Measurements from ENCODE around the gene SMPDL3A. TPM values are rescaled to one million over a fixed set of nuclear protein-coding genes. Genes with fewer than 3 reads are reported as not detected.

Gene SMPDL3A
- total and polyA plus RNA-seq, 2 of the 8 experiments (the other 6 are each of a cell fraction or from before 2014, with no cell fraction given), result 3.5 to 3.9 TPM

GRCh38 chr6:122845916-122846612 is 57.0 kb downstream of the SMPDL3A start:
- Histone ChIP-seq H3K9me3 (ENCODE audit: insufficient read depth in 2 of 2, low read depth in 1 of 2, low read length in 1 of 2) (peaks cover 0 to 9% of the 10 kb centered on the region in 2 experiments; a peak in 1 of 4 replicates), H3K23me2 (ENCODE audit: low read depth, low read length) (no peaks in the 10 kb centered on the region), H3K27me3 (replicated peaks in 1 of 4; ENCODE audit: control insufficient read depth in 3 of 4, extremely low read depth in 1 of 4, insufficient read depth in 3 of 4, low read length in 3 of 4) (no peaks in the 10 kb centered on the region), H3K4ac (replicated peaks; ENCODE audit: insufficient read length, low read depth, low read length) (no peak overlapping the region), H3K4me1 (replicated peaks in 1 of 4; ENCODE audit: control insufficient read depth in 3 of 4, insufficient read depth in 4 of 4, low read length in 3 of 4) (no peaks in the 10 kb centered on the region), H3K9ac (replicated peaks in 1 of 4; ENCODE audit: extremely low read depth in 1 of 4, low read depth in 3 of 4, low read length in 3 of 4) (no peak overlapping the region), H2AK5ac (ENCODE audit: low read depth, low read length) (0 out of 2 replicates have a peak overlapping the region, but pooled peaks have one; percentile 70), H3K14ac (ENCODE audit: insufficient read length) (no peak overlapping the region), H3K79me2 (ENCODE audit: control insufficient read depth in 1 of 2, insufficient read depth in 2 of 2, low read length in 2 of 2) (no peaks in the 10 kb centered on the region), H4K8ac (ENCODE audit: extremely low read depth, insufficient read depth, low read length) (no peak overlapping the region), H3K27ac (ENCODE audit: low read depth, low read length) (no peak overlapping the region), H3K4me2 (ENCODE audit: insufficient read depth in 1 of 2, low read depth in 2 of 2, low read length in 2 of 2) (no peak overlapping the region), H2BK120ac (replicated peaks; ENCODE audit: low read depth, low read length) (no peak overlapping the region), H3K23ac (ENCODE audit: insufficient read length) (no peak overlapping the region), H2AFZ (ENCODE audit: low read length) (no peak overlapping the region), H2BK20ac (ENCODE audit: low read length) (no peak overlapping the region), H3K36me3 (ENCODE audit: control insufficient read depth in 2 of 4, insufficient read depth in 4 of 4, low read length in 3 of 4) (no peaks in the 10 kb centered on the region), H3K18ac (ENCODE audit: extremely low read depth, low read length) (peak overlapping the region; percentile 42; the same call in 1 of the 2 replicates), H3K4me3 (ENCODE audit: extremely low read depth in 1 of 4, insufficient read depth in 2 of 4, low read depth in 3 of 4, low read length in 4 of 4) (no peak overlapping the region), H4K91ac (replicated peaks; ENCODE audit: insufficient read length, low read length) (no peak overlapping the region), H2BK5ac (ENCODE audit: low read depth, low read length) (peak overlapping the region; percentile 95; the same call in 1 of the 2 replicates), H4K20me1 (replicated peaks in 1 of 2; ENCODE audit: control insufficient read depth in 1 of 2, insufficient read depth in 2 of 2, low read length in 2 of 2) (no peaks in the 10 kb centered on the region), H2BK12ac (ENCODE audit: low read depth, low read length) (peak overlapping the region; percentile 89), H3K79me1 (ENCODE audit: low read depth, low read length) (no peaks in the 10 kb centered on the region), H4K5ac (ENCODE audit: insufficient read length, low read depth, low read length) (no peak overlapping the region), H3K56ac (replicated peaks; ENCODE audit: insufficient read length, low read depth, low read length) (no peak overlapping the region), H2BK15ac (ENCODE audit: low read length) (no peak overlapping the region)
- FAIRE-seq (no peak), DNase-seq (ENCODE audit: low read depth in 1 of 2, low spot score in 2 of 2) (no peak)
- 85% methylated on average over 3 of the region's 3 CpGs; no CpG with 5 or more reads in 1 of the 2 experiments for WGBS, 2 experiments (ENCODE audit: extremely low coverage in 1 of 2, insufficient coverage in 1 of 2, insufficient read length in 1 of 2, insufficient replicate concordance in 2 of 2, low coverage in 1 of 2, low lambda C conversion rate in 2 of 2, missing lambda C conversion rate in 1 of 2)
- CTCF ChIA-PET (ENCODE audit: partially characterized antibody), result interaction anchor here (1.8 kb wide), 1 partner anchor 116 kb away, joined by 5 read pairs; no protein-coding TSS in a partner anchor
- TF ChIP-seq SIX5 (IDR thresholded peaks at IDR 0.05; ENCODE audit: low read depth, low read length) (no peak), ASH2L (IDR thresholded peaks at IDR 0.05; ENCODE audit: low read length) (no peak), GTF2F1 (IDR thresholded peaks at IDR 0.05; ENCODE audit: borderline replicate concordance, low read depth, low read length) (no peak), HDAC6 (IDR thresholded peaks at IDR 0.05; ENCODE audit: low read depth, low read length) (no peak), CREB1 (IDR thresholded peaks at IDR 0.05) (no peak), POU5F1 (IDR thresholded peaks at IDR 0.05; ENCODE audit: low read depth, low read length) (no peak), JUND (IDR thresholded peaks at IDR 0.05; ENCODE audit: low read length) (no peak), SIN3A (conservative IDR thresholded peaks at IDR 0.05 in 1 of 2, IDR thresholded peaks at IDR 0.05 in 1 of 2; ENCODE audit: low read depth in 1 of 2, low read length in 2 of 2) (no peak), ZNF274 (IDR thresholded peaks at IDR 0.05; ENCODE audit: borderline replicate concordance, extremely low read depth, low read length) (no peak), RNF2 (IDR thresholded peaks at IDR 0.05; ENCODE audit: borderline replicate concordance, low read depth, low read length, missing control alignments, poor library complexity, severe bottlenecking) (no peak)
- TF ChIP-seq, protein P1, sequence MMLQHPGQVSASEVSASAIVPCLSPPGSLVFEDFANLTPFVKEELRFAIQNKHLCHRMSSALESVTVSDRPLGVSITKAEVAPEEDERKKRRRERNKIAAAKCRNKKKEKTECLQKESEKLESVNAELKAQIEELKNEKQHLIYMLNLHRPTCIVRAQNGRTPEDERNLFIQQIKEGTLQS (IDR thresholded peaks at IDR 0.05; ENCODE audit: insufficient read depth, low read depth, low read length), result no peak
- POLR2A ChIA-PET (ENCODE audit: partially characterized antibody), result no interaction called here

Measured in H1 (cell line).